ENCODE data around the gene ATRNL1. TPM values are rescaled to one million over a fixed set of nuclear protein-coding genes. Genes with fewer than 3 reads are reported as not detected.

The ATRNL1 gene
- total and polyA plus RNA-seq, 4 donors: 0.40 to 26.9 (median 5.3) TPM

GRCh38 chr10:115866691-115867090, 773.5 kb downstream of the ATRNL1 start:
- H3K36me3 ChIP-seq (ENCODE audit: control insufficient read depth in 4 of 4, insufficient read depth in 3 of 4, low read depth in 1 of 4, low read length in 3 of 4): no peaks in the 10 kb centered on the region
- H3K9me3 ChIP-seq (ENCODE audit: control insufficient read depth in 4 of 4, low read length in 3 of 4): no peaks in the 10 kb centered on the region
- no peak overlapping the region for H3K27ac ChIP-seq (ENCODE audit: low read depth in 1 of 2, low read length in 2 of 2)
- DNase-seq (ENCODE audit: low spot score): no peak
- no peak overlapping the region for H3K4me3 ChIP-seq (ENCODE audit: low read depth in 1 of 3, low read length in 3 of 3)
- TF ChIP-seq JUND (IDR thresholded peaks at IDR 0.05) (no peak), HNF4G (IDR thresholded peaks at IDR 0.05) (no peak), ATF3 (IDR thresholded peaks at IDR 0.05) (no peak), HNF4A (conservative IDR thresholded peaks at IDR 0.05) (no peak), GABPA (IDR thresholded peaks at IDR 0.05 in 1 of 2, conservative IDR thresholded peaks at IDR 0.05 in 1 of 2) (no peak), FOXA1 (IDR thresholded peaks at IDR 0.05) (no peak), EGR1 (IDR thresholded peaks at IDR 0.05; ENCODE audit: low read depth in 2 of 2) (no peak), RAD21 (IDR thresholded peaks at IDR 0.05) (no peak), FOXA2 (IDR thresholded peaks at IDR 0.05) (no peak), SP1 (IDR thresholded peaks at IDR 0.05) (no peak), REST (IDR thresholded peaks at IDR 0.05) (no peak), YY1 (IDR thresholded peaks at IDR 0.05) (no peak)
- WGBS: 95% methylated on average over 4 of the region's 4 CpGs
- no peaks in the 10 kb centered on the region for H3K27me3 ChIP-seq (ENCODE audit: control insufficient read depth in 4 of 4, insufficient read depth in 4 of 4, low read length in 3 of 4)
- H3K9ac ChIP-seq (ENCODE audit: low read depth in 1 of 2, low read length in 2 of 2): no peak overlapping the region
- H3K4me1 ChIP-seq (ENCODE audit: control insufficient read depth in 4 of 4, insufficient read depth in 4 of 4, low read length in 3 of 4): no peaks in the 10 kb centered on the region

- WGBS: 66% methylated on average over 2 of the region's 2 CpGs
- H3K27ac ChIP-seq (ENCODE audit: low read depth in 1 of 2, low read length in 2 of 2): no peak overlapping the region
- H3K36me3 ChIP-seq (ENCODE audit: control insufficient read depth in 4 of 4, insufficient read depth in 3 of 4, low read depth in 1 of 4, low read length in 3 of 4): no peaks in the 10 kb centered on the region
- TF ChIP-seq YY1 (IDR thresholded peaks at IDR 0.05) (no peak), EGR1 (IDR thresholded peaks at IDR 0.05; ENCODE audit: low read depth in 2 of 2) (no peak), TAF1 (conservative IDR thresholded peaks at IDR 0.05) (no peak), JUND (IDR thresholded peaks at IDR 0.05) (no peak), NR2F2 (IDR thresholded peaks at IDR 0.05) (no peak), RXRA (IDR thresholded peaks at IDR 0.05) (no peak), CTCF (IDR thresholded peaks at IDR 0.05; ENCODE audit: low read depth, low read length, missing input control) (no peak), ZBTB33 (IDR thresholded peaks at IDR 0.05) (no peak), HNF4G (IDR thresholded peaks at IDR 0.05) (no peak)
- H3K9me3 ChIP-seq (ENCODE audit: control insufficient read depth in 4 of 4, low read length in 3 of 4): no peaks in the 10 kb centered on the region
- H3K9ac ChIP-seq (ENCODE audit: low read depth in 1 of 2, low read length in 2 of 2): no peak overlapping the region
- no peak overlapping the region for H3K4me3 ChIP-seq (ENCODE audit: low read depth in 1 of 3, low read length in 3 of 3)
- no peaks in the 10 kb centered on the region for H3K4me1 ChIP-seq (ENCODE audit: control insufficient read depth in 4 of 4, insufficient read depth in 4 of 4, low read length in 3 of 4)
- H3K27me3 ChIP-seq (ENCODE audit: control insufficient read depth in 4 of 4, insufficient read depth in 4 of 4, low read length in 3 of 4): no peaks in the 10 kb centered on the region
- no peak for DNase-seq (ENCODE audit: low spot score)
Measured at GRCh38 chr10:115867305-115867704, 774.1 kb downstream of the ATRNL1 start.

Measured in liver (tissue), 9 donors.